Measurements from ENCODE around the gene CSAD.

- TF ChIP-seq CTCF (IDR thresholded peaks at IDR 0.05) (no peak), ZFX (IDR thresholded peaks at IDR 0.05; ENCODE audit: borderline replicate concordance) (no peak)
Measured at GRCh38 chr12:53171725-53172329, 8.9 kb downstream of the CSAD start.

Data from 22Rv1 (cell line).